ENCODE results near the gene TCERG1L. TPM values are rescaled to one million over a fixed set of nuclear protein-coding genes. Genes with fewer than 3 reads are reported as not detected.
"Not testable (repeated sequence)": the region's sequence is repeated elsewhere in the genome, so short reads cannot be mapped to it uniquely, and the experiment has no call there.

Gene TCERG1L
- total RNA-seq, 2 experiments from 2014 or later: not detected

GRCh38 chr10:131323880-131324279, 12.4 kb upstream of the TCERG1L start:
- TF ChIP-seq CTCF (IDR thresholded peaks at IDR 0.05): no peak
- ChIA-PET CTCF (no interaction called here), POLR2A (no interaction called here)
- intact Hi-C loops (cut with micrococcal nuclease): no loop called here
- Mint-ChIP-seq H3K27ac (no peak overlapping the region), H3K4me3 (no peak overlapping the region), H3K27me3 (peaks cover 7% of the 10 kb centered on the region), H3K9me3 (no peaks in the 10 kb centered on the region), H3K4me1 (ENCODE audit: low read depth) (no peaks in the 10 kb centered on the region), H3K36me3 (ENCODE audit: low read depth) (no peaks in the 10 kb centered on the region)
- ATAC-seq: no peak
- no peak for DNase-seq

- CTCF ChIA-PET: no interaction called here
Observed at GRCh38 chr10:131323025-131323424, 11.5 kb upstream of the TCERG1L start.

GRCh38 chr10:131322575-131322974, 11.1 kb upstream of the TCERG1L start:
- POLR2A ChIA-PET; H3K9me3 Mint-ChIP-seq; H3K36me3 Mint-ChIP-seq (ENCODE audit: low read depth); H3K4me3 Mint-ChIP-seq; DNase-seq; H3K27me3 Mint-ChIP-seq; ATAC-seq; intact Hi-C loops (cut with micrococcal nuclease); H3K4me1 Mint-ChIP-seq (ENCODE audit: low read depth); H3K27ac Mint-ChIP-seq; CTCF ChIA-PET: not testable (repeated sequence)

More at GRCh38 chr10:131323025-131323424, 11.5 kb upstream of the TCERG1L start:
- no peaks in the 10 kb centered on the region for H3K4me1 Mint-ChIP-seq (ENCODE audit: low read depth)
- DNase-seq (no peak), ATAC-seq (no peak)
- H3K27me3 Mint-ChIP-seq: peaks cover 7% of the 10 kb centered on the region
- no peak for TF ChIP-seq CTCF (IDR thresholded peaks at IDR 0.05)
- H3K36me3 Mint-ChIP-seq (ENCODE audit: low read depth): no peaks in the 10 kb centered on the region
- intact Hi-C loops (cut with micrococcal nuclease): no loop called here
- no peaks in the 10 kb centered on the region for H3K9me3 Mint-ChIP-seq
- H3K4me3 Mint-ChIP-seq: no peak overlapping the region
- H3K27ac Mint-ChIP-seq: no peak overlapping the region
- POLR2A ChIA-PET: no interaction called here

- Mint-ChIP-seq H3K27me3 (peaks cover 11% of the 10 kb centered on the region), H3K9me3 (no peaks in the 10 kb centered on the region), H3K27ac (no peak overlapping the region), H3K36me3 (ENCODE audit: low read depth) (no peaks in the 10 kb centered on the region), H3K4me3 (no peak overlapping the region), H3K4me1 (ENCODE audit: low read depth) (no peaks in the 10 kb centered on the region)
- ATAC-seq: no peak
- ChIA-PET POLR2A (no interaction called here), CTCF (no interaction called here)
- TF ChIP-seq CTCF (IDR thresholded peaks at IDR 0.05): no peak
- intact Hi-C loops (cut with micrococcal nuclease): no loop called here
- DNase-seq: no peak
Observed at GRCh38 chr10:131320860-131321604, 9.5 kb upstream of the TCERG1L start.

GRCh38 chr10:131318814-131319213, 7.3 kb upstream of the TCERG1L start:
- no peaks in the 10 kb centered on the region for H3K9me3 Mint-ChIP-seq
- H3K27ac Mint-ChIP-seq: no peak overlapping the region
- ChIA-PET POLR2A (no interaction called here), CTCF (no interaction called here)
- peaks cover 20% of the 10 kb centered on the region for H3K27me3 Mint-ChIP-seq
- DNase-seq (no peak), ATAC-seq (no peak)
- H3K4me3 Mint-ChIP-seq: no peak overlapping the region
- H3K36me3 Mint-ChIP-seq (ENCODE audit: low read depth): no peaks in the 10 kb centered on the region
- H3K4me1 Mint-ChIP-seq (ENCODE audit: low read depth): no peaks in the 10 kb centered on the region
- intact Hi-C loops (cut with micrococcal nuclease): no loop called here
- no peak for TF ChIP-seq CTCF (IDR thresholded peaks at IDR 0.05)
